NT2/D1 (cell line): ENCODE data around the gene INPP5D.
"Not testable (repeated sequence)": the region's sequence is repeated elsewhere in the genome, so short reads cannot be mapped to it uniquely, and the experiment has no call there.

Source experiments
- DNase-seq: peaks from one replicate; pipeline ENCODE4 v3.0.0-alpha.2; 2011; ENCODE audit warnings: low read depth, low spot score
- H3K27me3 ChIP-seq: 2 replicates; pipeline ENCODE4 v1.6.0; 2011; ENCODE audit warnings: mild to moderate bottlenecking; ENCODE audit not compliant: insufficient read length, insufficient read depth
- H3K36me3 ChIP-seq: 2 replicates; pipeline ENCODE4 v1.6.1; 2011; ENCODE audit warnings: mild to moderate bottlenecking, low read length, mixed read lengths; ENCODE audit not compliant: insufficient read depth, insufficient read length
- H3K4me1 ChIP-seq: 2 replicates; pipeline ENCODE4 v1.5.1; 2011; ENCODE audit not compliant: insufficient read depth, insufficient read length
- H3K4me3 ChIP-seq: 2 replicates; pipeline ENCODE4 v1.5.1; 2011; ENCODE audit warnings: low read depth; ENCODE audit not compliant: insufficient read length
- H3K9ac ChIP-seq: 2 replicates; pipeline ENCODE4 v1.6.0; 2011; ENCODE audit warnings: low read depth; ENCODE audit not compliant: insufficient read length
- H3K9me3 ChIP-seq: 2 replicates; pipeline ENCODE4 v1.5.1; 2011; ENCODE audit warnings: mild to moderate bottlenecking, low read length; ENCODE audit not compliant: insufficient read depth
- SUZ12 ChIP-seq: IDR thresholded peaks from 2 replicates; pipeline ENCODE4 v1.6.1; 2011; ENCODE audit not compliant: insufficient read length, insufficient read depth; ENCODE audit errors: extremely low read depth
- YY1 ChIP-seq: IDR thresholded peaks from 2 replicates; pipeline ENCODE4 v1.6.1; 2011; ENCODE audit not compliant: insufficient read length, insufficient read depth
- ZNF274 ChIP-seq: IDR thresholded peaks from 2 replicates; pipeline ENCODE4 v1.6.1; 2011; ENCODE audit warnings: mild to moderate bottlenecking, low read depth, low read length

INPP5D gene

GRCh38 chr2:233195027-233195426 is 134.9 kb downstream of the INPP5D start:
- H3K9ac ChIP-seq = no peak overlapping the region
- no peak for DNase-seq
- H3K27me3 ChIP-seq = no peaks in the 10 kb centered on the region
- H3K9me3 ChIP-seq = no peaks in the 10 kb centered on the region
- no peak overlapping the region for H3K4me3 ChIP-seq
- no peaks in the 10 kb centered on the region for H3K36me3 ChIP-seq
- no peak for TF ChIP-seq YY1
- no peak for TF ChIP-seq ZNF274
- TF ChIP-seq SUZ12 = no peak
- no peaks in the 10 kb centered on the region for H3K4me1 ChIP-seq

GRCh38 chr2:233197022-233197421 is 136.9 kb downstream of the INPP5D start:
- TF ChIP-seq ZNF274 (no peak), SUZ12 (no peak), YY1 (no peak)
- Histone ChIP-seq H3K36me3 (no peaks in the 10 kb centered on the region), H3K9me3 (no peaks in the 10 kb centered on the region), H3K4me1 (peaks cover 8% of the 10 kb centered on the region), H3K27me3 (no peaks in the 10 kb centered on the region), H3K4me3 (no peak overlapping the region), H3K9ac (no peak overlapping the region)
- DNase-seq = no peak

GRCh38 chr2:233198026-233198425 is 137.9 kb downstream of the INPP5D start:
- no peak for DNase-seq
- Histone ChIP-seq H3K36me3 (no peaks in the 10 kb centered on the region), H3K9ac (no peak overlapping the region), H3K9me3 (peaks cover 5% of the 10 kb centered on the region), H3K4me1 (peaks cover 12% of the 10 kb centered on the region), H3K27me3 (peaks cover 5% of the 10 kb centered on the region), H3K4me3 (no peak overlapping the region)
- TF ChIP-seq YY1 (no peak), ZNF274 (no peak), SUZ12 (no peak)

- Histone ChIP-seq H3K27me3 (peaks cover 6% of the 10 kb centered on the region), H3K36me3 (no peaks in the 10 kb centered on the region), H3K9me3 (peaks cover 18% of the 10 kb centered on the region), H3K9ac (no peak overlapping the region), H3K4me1 (peaks cover 12% of the 10 kb centered on the region), H3K4me3 (no peak overlapping the region)
- TF ChIP-seq SUZ12 (no peak), ZNF274 (no peak), YY1 (no peak)
- no peak for DNase-seq
These were observed 139.7 kb downstream of the INPP5D start for GRCh38 chr2:233199870-233200269.

GRCh38 chr2:233200790-233201189 is 140.6 kb downstream of the INPP5D start:
- peaks cover 18% of the 10 kb centered on the region for H3K9me3 ChIP-seq
- H3K36me3 ChIP-seq, H3K4me3 ChIP-seq, H3K9ac ChIP-seq, H3K27me3 ChIP-seq, DNase-seq: not testable (repeated sequence)
- peaks cover 12% of the 10 kb centered on the region for H3K4me1 ChIP-seq

GRCh38 chr2:233201258-233202013 is 141.3 kb downstream of the INPP5D start:
- Histone ChIP-seq H3K4me1 (peaks cover 12% of the 10 kb centered on the region), H3K9me3 (peaks cover 18% of the 10 kb centered on the region), H3K4me3 (no peak overlapping the region), H3K27me3 (peaks cover 6% of the 10 kb centered on the region), H3K9ac (no peak overlapping the region), H3K36me3 (no peaks in the 10 kb centered on the region)
- no peak for TF ChIP-seq ZNF274
- TF ChIP-seq SUZ12 = no peak
- no peak for TF ChIP-seq YY1
- DNase-seq = no peak

GRCh38 chr2:233202531-233202944 is 142.4 kb downstream of the INPP5D start:
- no peak for TF ChIP-seq YY1
- TF ChIP-seq SUZ12 = no peak

More at GRCh38 chr2:233202531-233202944, 142.4 kb downstream of the INPP5D start:
- H3K36me3 ChIP-seq = no peaks in the 10 kb centered on the region
- peaks cover 6% of the 10 kb centered on the region for H3K27me3 ChIP-seq
- no peak overlapping the region for H3K4me3 ChIP-seq
- DNase-seq = no peak
- peaks cover 12% of the 10 kb centered on the region for H3K4me1 ChIP-seq
- peaks cover 18% of the 10 kb centered on the region for H3K9me3 ChIP-seq
- no peak overlapping the region for H3K9ac ChIP-seq
